GM21528 (cell line): ENCODE results near the gene NACC2.
"Not testable (repeated sequence)": the region's sequence is repeated elsewhere in the genome, so short reads cannot be mapped to it uniquely, and the experiment has no call there.

ENCODE experiments used
- ATAC-seq: cut with Tn5 transposase; IDR thresholded peaks from one replicate; pipeline ENCODE4 v1.9.1; 2021; ENCODE audit warnings: mild to moderate bottlenecking, moderate library complexity; ENCODE audit not compliant: unreplicated experiment, low FRiP score

Gene NACC2

DNA sequence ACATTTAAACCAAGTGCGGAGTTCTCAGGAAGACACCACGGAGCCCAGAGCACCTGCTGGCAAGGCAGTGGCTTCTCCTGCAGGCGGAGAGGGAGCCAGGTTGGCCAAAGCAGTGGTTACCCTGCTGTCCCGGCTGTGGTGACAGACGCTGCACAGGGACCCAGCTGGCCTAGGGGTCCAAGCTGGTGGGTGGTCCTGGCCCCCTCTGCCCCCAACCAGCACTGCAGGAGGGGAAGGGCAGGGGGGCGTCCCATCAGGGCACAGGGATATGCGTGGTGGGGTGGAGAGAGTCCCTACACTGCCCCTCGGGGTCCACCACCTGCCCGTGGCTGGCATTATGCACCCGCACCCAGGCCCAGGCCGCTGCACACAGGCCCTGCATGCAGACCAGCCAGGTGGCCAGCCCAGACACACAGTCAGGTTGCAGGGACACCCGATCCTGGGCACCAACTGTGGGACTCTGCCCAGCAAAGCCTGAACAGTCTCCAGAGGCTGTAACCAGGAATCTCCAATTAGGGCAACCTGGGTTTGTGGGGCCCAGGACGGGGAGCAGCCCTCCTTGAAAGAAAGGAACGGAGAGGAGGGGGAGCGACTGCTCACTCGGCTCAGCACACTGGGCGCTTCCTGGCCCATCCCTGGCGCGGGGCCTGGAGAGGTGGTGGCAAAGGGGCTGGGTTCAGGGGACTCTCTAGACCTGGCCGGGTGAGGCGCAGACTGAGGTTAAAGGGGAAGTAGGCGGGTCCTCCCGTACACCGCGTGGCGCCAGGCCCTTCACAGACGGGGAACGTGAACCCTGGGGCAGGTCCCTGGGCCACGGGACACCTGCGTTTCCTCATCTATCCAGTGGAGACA is 46.3 kb downstream of the NACC2 start:
- no peak for ATAC-seq

DNA sequence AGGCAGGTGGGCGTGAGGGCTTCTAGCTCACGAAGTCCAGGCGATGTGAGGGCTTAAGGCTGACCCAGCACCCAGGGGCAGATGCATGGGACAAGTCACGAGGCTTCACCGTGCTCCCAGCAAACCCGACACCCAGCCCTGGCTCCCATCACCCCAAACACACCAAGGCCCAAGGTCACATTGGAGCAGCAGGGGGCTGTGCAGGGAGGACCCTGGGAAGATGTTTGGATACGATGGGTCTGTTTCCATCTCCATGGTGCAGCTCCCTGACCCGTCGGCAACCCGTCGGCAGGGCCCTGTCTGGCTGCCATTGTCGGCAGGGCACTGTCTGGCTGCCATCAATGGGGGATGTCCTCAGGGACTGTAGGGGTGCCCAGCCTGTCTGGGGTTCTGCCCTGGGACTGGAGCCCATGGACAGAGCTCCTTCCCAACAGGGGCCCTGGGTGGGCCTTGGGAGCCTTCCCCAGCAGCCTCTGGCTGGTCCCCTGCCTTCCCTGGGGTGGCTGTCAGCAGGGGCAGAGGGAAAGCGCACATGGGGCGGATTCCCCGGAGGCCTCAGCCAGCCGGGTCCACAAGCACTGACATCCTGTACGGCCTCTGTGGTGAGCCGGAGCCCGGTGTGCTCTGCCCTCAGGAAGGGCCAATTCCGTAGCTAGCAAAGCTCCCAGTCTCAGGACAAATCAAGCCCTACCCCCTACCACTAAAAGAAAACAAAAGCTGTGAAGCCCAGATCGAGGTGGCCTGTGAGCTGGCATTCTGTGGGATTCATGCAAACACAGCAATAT is 47.1 kb downstream of the NACC2 start:
- ATAC-seq: no peak

DNA sequence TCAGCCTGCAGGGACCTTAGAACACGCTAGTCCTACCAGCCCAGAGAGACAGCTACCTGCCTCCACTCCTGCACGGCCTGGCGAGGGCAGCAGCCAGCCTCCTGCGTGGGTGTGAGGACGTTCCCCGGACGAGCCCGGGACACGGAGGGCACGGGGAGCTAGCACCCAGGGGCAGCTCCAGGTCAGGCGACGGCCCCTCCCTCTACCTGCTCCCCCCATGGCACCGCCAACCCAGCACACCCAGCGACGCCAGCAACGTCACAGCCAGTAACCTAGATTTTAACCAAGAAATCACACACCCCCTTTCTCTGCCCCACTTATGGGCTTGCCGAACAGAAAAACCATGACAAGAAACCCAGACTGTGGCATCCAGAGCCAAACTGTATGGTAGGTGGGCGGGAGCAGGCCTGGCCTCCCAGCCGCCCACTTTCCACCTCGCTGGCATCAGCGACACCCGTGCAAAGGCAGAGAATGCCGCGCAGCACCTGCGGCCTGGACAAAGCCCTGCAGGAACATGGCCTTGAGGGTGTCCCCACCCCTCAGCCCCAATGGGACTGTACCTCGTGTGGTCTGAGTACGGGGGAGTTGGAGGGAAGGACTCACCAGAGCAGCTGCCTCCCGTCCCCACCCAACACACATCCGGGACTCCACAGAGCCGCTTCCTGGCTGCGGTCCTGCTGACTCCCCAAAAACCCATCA is 47.9 kb downstream of the NACC2 start:
- no peak for ATAC-seq

DNA sequence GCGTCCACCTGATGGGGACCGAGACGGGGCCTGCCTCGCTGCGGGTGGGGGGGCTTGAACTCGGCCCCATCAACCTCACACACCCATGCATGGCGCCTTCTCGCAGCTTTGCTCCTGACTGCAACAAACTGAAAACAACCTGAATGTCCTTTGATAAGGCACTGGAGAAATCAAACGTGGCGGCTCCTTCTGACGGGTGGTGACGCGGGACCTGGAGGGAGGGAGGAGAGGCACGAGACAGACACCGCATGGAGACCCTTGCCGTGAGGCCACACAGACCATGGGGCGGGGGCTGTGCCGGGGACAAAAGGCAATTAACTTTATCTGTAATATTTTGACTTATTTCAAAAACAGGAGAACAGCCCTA is 48.6 kb downstream of the NACC2 start:
- ATAC-seq: no peak

DNA sequence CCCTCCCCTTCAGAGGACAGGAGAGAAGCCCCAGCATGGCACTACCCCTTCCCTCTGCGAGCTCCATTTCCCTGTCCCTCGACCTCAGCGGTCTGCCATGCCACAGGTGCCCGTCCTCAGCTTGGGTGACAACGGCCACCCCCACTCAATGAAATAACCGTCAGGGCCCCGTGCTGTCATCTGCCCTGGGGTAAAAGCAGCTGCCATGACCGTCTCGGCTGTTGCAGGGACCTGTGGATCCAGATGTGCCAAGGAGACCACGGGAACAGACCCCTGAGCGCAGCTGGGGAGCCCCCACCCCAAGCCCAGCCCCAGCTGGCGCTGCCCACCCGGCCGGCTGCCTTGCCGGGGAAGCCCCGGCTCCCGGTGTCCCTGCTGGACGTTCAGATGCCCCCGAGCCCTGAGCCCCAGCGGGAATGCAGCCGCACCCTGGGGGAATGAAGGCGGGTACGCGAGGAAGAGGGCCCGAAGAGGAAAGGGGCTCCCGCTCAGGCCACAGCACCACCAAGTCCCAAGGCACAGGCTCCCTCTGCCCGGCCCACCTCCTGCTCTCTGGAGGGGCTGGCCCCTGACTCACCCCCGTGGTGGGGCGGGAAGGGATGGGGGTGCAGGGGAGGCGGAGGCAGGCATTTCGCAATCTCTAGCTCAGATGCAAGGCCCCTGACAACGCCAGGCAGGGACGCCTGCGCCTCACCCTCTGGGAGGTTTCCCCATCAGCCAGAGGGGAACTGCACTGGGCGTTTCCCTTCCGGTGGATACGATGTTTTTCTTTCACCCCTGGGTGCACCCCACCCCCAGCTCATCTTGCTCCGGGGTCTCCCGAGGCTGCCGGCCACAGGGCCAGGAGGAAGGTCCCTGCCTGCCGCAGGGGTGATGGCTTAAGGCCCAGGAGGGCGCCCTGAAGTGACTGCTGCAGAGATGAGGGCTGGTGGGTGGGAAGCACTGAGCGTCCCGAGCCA is 49.2 kb downstream of the NACC2 start:
- no peak for ATAC-seq

DNA sequence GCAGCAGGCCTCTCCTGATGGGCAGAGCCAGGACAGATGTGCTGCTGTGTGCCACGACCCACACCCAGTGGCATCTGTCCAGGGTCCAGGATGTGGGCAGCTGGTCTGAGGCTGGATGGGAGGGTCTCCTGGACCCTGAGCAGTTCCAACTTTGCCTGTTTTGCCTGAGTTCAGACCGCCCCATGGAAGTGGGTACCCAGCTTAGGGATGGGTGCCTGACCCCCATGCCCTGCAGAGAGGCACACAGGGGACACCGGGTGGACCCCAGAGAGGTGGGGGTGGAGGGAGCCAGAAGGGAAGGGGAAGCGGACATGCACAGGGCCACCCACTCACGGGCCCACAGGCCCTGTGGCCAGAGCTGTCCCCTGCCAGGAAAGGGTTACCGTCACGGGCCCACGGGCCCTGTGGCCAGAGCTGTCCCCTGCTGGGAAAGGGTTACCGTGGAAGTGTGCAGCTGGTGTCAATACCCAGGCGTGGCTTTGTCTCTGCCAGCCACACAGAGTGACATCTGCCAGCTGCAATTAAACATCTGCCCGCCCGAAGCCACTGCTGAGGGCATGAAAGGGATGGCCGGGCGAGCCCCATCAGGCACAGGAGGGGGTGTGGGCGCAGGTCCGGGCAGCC is 50.0 kb downstream of the NACC2 start:
- ATAC-seq: no peak

DNA sequence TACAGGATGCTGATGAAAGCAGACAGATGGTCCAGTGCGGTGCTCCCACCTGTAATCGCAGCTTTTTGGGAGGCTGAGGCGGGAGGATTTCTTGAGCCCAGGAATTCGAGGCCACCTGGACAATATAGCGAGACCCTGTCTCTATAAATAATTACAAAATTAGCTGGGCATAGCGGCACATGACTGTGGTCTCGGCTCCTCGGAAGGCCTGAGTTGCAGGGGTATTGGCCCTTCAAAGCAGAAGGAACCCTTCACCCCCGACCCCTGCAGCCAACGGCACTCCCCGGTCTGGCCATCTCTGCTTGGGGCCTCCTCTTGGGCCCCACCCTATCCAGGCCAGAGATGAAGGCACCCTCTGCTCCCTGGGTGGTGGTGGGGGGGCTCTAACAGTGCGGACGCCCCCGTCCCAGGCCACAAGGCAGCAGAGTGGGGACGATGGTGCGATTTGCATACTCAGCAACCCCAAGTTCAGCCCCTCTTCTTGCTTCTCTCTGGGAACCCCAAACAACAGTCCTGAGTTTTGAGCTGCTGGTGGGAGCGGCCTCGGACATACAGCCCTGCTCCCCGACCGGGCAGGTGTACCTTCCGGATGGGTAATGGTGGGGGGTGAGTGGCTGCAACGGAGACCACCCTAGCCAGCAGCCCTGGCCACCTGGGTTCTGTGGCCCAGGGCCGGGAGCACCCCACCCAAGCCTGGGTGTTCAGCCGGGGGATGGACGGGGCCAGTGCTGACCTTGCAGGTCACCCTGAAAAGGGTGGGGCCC is 50.7 kb downstream of the NACC2 start:
- no peak for ATAC-seq

DNA sequence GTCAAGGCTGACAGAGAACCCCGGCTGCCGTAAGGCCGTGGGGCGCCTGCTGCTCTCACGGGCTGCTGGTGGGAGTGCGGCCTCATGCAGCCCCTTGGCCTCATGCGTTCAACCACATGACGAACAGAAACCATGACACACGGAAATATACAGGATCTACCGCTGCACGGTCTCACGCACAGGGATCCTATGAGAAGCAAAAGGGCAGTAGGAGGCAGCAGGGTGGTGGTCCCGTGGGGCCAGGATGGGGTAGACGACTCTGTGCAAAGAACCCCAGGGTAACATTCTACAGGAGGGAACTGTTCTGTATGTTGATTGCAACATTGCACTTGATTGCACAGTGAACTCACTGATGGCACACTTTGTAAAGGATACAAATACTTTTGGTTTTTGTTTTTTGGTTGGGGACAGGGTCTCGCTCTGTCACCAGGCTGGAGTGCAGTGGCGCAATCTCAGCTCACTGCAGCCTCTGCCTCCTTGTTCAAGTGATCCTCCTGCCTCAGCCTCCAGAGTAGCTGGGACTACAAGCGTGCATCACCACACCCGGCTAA is 51.6 kb downstream of the NACC2 start:
- ATAC-seq: no peak

DNA sequence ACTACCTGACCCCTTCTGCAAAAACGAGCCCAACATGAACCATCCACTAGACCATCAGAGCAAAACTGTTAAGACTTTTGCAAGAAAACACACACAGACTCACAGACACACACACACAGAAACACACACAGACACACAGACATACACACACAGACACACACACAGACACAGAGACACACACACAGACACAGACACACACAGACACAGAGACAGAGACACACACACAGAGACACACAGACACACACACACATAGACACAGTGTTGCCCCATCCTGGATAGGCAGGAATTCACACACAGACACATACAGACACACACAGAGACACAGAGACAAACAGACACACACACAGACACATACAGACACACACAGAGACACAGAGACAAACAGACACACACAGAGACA is 52.5 kb downstream of the NACC2 start:
- no peak for ATAC-seq

DNA sequence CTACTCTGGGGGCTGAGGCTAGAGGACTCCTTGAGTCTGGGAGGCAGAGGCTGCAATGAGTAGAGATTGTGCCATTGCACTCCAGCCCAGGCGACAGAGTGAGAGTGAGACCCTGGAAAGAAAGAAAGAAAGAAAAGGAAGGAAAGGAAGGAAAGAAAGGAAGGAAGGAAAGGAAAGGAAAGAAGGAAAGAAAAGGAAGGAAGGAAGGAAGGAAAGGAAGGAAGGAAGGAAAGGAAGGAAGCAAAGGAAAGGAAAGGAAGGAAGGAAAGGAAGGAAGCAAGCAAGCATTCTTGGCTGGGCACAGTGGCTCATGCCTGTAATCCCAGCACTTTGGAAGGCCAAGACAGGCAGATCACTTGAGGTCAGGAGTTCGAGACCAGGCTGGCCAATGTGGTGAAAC is 54.2 kb downstream of the NACC2 start:
- not testable (repeated sequence) for ATAC-seq

DNA sequence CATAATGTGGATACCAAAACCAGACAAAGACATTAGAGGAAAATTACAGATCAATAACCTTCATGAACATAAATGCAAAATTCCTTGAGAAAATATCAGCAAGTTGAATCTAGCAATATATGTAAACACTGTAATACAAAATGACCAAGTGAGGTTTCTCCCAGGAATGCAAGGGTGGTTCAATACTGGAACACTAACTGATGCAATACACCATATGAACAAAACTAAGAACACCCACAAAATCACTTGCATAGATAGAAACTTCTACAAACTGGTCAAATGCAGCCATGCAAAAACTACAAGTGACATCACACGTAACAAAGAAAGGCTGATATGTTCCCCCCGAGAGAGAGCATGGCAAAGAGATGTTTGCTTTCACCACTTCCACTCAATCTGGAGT is 55.6 kb downstream of the NACC2 start:
- no peak for ATAC-seq

DNA sequence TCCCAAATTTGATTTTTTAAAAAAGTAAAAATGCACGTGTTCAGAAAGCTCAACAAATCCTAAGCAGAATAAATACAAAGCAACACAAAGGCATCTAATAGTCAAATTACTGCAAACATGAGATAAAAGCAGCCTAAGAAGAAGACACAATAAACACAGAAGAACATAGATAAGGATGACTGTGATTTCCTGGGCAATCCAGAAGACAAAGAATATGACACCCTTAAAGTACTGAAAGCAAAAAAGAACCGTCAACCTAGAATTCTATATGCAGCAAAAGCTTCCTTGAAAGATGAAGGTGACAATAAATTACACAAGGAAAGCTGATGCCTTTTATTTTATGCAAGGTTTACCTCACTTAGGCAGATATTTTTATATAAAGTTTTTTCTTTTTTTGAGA is 58.2 kb downstream of the NACC2 start:
- ATAC-seq: no peak

DNA sequence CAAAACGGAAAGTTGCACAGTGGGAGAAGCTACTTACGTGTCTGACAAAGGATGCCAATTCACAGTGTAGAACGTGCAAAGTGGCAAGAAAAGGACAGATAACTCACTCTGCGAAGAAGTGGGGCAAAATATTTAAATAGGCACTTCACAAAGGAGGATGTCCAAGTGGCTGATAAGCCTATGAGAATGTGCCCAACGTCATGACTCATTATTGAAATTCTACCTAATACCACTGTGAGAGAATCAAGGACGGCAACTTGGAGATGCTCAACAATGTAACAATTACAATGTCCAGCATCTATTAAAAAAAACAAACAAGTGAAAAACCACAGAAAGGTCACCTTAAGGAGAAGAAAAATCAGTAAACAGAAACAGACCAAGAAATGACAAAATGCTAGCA is 59.0 kb downstream of the NACC2 start:
- no peak for ATAC-seq

DNA sequence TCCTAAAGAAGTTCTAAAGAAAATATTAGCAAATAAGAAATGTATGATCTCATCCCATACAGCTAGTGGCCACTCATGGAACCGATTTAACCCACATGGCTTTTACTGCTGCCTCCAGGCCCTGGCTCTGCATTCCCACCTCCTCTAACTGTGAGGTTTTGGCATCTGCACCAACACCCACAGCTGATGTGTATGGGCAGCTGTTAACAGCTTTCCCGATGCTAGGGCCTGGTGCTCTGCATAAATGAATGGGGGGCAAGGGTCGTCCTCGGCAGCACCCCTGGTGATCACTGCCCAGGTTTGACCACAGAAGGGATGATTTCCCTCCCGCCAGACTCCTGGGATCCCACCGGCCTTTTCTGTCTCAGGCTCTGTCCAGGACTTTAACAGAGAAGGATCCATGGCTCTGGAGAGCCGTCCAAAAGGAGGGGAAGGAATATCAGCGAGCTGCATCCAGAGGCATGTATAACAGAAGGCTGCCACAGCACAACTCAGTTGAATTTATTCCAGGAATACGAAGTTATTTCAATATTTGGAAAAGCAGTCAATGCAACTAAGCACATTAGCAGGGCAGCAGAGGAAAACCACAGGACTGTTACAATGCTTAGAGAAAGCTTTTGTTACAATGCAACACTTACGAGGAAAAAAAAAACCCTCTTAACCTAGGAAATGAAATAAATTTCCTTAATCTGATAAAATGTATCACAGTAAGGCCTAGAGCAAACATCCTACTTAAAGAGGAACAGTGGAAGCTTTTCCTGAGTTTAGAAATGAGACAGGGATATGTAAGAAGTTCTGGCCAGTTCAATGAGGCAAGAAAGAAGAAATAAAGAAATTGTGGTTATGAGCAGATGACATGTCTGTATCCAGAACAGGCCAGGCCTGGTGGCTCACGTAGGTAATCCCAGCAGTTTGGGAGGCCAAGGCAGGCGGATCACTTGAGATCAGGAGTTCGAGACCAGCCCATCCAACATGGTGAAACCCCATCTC is 63.1 kb downstream of the NACC2 start:
- ATAC-seq: no peak

DNA sequence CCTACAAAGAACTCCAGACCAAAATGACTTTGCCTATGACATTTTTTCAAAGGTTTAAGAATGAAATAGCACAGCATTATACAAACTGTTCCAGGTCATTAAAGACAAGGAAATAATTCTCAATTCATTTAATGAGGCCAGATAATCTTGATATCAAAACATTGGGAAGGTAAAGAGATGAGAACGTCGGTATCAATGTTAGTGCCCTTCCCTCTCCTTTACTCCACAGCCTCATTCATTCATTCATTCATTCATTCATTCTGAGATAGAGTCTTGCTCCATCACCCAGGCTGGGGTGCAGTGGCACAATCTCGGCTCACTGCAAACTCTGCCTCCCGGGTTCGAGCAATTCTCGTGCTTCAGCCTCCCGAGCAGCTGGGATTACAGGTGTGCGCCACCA is 64.0 kb downstream of the NACC2 start:
- ATAC-seq: no peak

DNA sequence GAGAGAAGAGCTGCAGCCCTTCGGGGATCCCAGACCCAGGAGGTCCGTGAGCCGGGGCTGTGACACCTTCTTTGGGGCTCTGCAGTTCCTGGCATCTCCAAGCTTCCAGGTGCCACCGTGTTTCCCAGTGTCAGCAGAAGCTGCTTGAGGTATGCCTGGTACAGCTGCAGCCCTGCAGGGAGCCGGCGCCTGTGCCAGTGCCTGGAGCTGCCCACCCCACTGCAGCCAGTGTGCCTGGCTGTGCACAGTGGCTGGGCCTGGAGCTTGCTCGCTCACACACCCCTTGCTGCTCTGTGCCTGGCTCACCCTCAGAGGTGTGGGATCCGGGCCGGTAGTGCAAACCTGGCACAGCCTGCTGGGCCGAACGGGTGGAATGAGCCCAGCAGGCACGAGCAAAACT is 65.5 kb downstream of the NACC2 start:
- ATAC-seq: no peak

DNA sequence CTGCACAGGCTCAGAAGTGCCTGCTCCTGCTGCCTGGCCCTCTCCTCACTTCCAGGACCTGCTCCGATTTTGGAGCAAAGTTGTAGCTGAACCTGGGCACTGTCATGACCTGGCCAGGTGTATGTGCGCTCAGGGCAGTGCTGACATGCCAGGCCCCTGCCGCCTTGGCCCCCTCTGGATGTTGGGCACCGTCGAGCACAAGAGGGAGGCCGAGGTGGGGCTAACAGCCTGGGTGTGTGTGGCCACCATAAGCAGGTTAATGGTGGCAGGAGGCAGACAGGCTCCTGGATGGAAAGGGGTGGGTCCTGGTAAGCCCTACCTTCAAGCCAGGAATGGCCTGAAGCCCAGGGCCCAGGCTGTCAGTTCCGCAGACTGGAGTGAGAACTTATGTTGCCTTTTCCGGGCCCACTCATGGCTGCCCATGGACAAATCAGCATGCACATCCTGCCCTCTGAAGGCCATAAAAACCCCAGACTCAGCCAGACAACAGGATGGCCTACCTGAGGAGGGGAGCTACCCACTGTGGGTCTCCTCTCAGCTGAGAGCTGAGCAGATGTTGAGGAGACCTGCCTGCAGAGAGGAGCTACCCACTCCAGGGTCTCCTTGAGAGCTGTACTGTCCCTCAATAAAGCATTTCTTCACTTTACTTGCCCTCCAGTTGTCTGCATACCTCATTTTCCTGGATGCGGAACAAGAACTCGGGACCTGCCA is 66.2 kb downstream of the NACC2 start:
- ATAC-seq: no peak
